ENCODE data around the gene CHST9. TPM values are rescaled to one million over a fixed set of nuclear protein-coding genes. Genes with fewer than 3 reads are reported as not detected.
"Not testable (repeated sequence)": the region's sequence is repeated elsewhere in the genome, so short reads cannot be mapped to it uniquely, and the experiment has no call there.

CHST9 gene
- total RNA-seq, 1 donor from 2014 or later = 2.4 TPM

- DNase-seq (ENCODE audit: low spot score) (no peak), ATAC-seq (no peak)
- intact Hi-C loops (cut with DNase I) = no loop called here
Measured at GRCh38 chr18:27113358-27113757, 71.8 kb downstream of the CHST9 start.

DNA sequence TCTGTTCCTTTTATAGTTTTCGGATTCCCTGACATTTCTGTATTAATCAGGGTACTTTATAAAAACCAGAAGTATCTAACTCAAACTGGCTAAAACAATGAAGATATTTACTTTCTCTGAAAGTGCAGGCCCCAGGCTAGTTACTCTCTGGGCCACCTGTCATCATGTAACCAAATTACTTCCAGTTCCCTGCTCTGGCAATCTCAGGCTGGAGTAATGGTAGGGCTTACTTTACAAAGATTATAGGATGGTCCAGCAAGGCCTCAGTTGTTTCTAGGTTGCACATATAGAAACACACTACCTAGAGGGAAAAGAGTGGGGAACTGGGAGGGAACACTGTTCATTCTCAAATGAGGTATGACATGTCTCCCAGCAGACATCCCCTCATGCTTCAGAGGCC is 74.8 kb downstream of the CHST9 start:
- intact Hi-C loops (cut with DNase I) = no loop called here

DNA sequence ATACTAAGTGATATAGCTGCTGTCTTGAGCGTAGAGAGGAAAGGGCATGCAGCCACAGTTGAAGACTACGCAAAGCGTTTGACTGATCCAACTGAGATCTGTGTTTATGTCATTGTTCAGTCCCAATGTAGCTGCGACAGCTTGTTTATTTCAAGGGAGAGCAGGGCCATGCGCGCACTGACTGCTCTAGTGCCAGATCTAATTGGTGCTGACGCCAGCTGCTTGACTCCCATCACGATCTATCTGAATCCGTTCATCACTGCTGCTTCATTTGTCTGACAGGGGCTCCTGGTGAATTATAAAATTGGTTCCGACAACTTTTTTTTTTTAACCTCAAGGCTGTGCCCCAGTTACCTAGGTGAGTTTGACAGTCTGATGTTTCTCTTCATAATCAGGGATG is 75.7 kb downstream of the CHST9 start:
- intact Hi-C loops (cut with DNase I) = no loop called here
- no peak for DNase-seq (ENCODE audit: low spot score)
- no peak for ATAC-seq

More for the DNA sequence above, 74.8 kb downstream of the CHST9 start:
- no peak for DNase-seq (ENCODE audit: low spot score)
- no peak for ATAC-seq

DNA sequence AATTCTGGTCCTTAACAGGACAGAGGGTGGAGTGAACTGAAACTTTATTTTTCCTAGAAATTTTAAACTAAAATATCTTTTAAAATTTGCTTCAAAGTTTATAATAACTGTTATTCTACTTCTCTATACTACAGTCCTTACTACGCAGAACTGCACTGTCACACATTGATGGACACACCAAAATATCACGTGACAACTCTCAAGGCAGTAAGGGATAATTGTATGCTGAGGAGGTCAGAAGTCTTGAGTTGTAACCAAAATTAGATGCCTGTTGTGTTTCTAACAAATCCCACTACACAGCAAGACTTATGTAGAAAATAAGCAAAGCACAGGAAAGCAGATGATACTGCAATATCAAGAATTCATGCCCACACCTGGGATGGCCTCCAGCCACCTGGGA is 76.3 kb downstream of the CHST9 start:
- intact Hi-C loops (cut with DNase I) = no loop called here
- DNase-seq (ENCODE audit: low spot score) (no peak), ATAC-seq (no peak)

DNA sequence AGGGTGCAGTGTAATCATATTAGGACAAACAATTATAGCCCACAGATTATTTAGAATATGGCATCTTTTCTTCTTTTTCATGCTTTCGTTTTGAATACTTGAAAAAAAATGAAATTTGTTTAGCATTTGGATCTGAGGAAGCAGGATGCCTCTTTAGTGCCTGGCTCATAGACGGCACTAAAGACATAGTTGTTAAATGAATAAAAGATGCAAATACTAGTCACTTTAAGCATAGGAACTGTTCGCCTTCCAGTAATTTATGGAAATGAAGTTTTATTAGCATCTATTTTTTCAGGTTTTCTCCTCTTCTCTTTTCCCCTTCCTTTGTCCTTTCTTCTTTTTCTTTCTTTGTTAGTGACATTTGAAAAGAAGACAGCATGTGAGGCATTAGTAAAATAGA is 80.4 kb downstream of the CHST9 start:
- DNase-seq (ENCODE audit: low spot score) (no peak), ATAC-seq (no peak)
- intact Hi-C loops (cut with DNase I) = no loop called here

GRCh38 chr18:27094621-27095020 is 90.5 kb downstream of the CHST9 start:
- intact Hi-C loops (cut with DNase I) = no loop called here
- DNase-seq (ENCODE audit: low spot score) (no peak), ATAC-seq (no peak)

DNA sequence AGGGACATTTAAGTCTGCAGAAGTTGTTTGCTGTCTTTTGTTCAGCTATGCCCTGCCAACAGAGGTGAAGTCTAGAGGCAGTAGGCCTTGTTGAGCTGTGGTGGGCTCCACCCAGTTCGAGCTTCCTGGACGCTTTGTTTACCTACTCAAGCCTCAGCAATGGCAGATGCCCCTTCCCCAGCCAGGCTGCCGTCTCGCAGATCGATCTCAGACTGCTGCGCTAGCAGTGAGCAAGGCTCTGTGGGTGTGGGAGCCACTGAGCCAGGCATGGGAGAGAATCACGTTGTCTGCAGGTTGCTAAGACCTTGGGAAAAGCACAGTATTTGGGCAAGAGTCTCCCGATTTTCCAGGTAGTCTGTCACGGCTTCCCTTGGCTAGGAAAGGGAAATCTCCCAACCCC is 91.8 kb downstream of the CHST9 start:
- DNase-seq (ENCODE audit: low spot score); ATAC-seq; intact Hi-C loops (cut with DNase I): not testable (repeated sequence)

GRCh38 chr18:27081701-27082100 is 103.4 kb downstream of the CHST9 start:
- intact Hi-C loops (cut with DNase I) = no loop called here
- ATAC-seq = no peak
- DNase-seq (ENCODE audit: low spot score) = no peak

DNA sequence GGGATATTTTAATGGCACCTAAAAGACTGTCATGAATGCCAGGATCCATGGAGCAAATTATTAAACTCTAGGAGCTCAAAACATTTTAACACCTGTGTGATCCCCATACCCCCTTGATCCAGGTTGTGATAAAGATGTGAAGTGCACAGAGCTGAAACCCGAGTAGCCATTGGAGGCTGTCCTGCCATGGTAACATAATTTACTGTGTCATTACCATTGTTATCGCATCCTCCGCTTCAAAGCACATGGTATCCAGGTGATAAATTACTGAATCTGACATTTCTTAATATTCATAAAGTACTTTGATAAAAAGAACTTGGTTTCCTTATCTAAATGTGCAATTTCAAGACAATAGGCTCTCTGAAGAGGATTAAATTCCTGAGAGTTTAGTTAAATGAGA is 109.3 kb downstream of the CHST9 start:
- DNase-seq (ENCODE audit: low spot score) = no peak
- intact Hi-C loops (cut with DNase I) = no loop called here
- ATAC-seq = no peak

DNA sequence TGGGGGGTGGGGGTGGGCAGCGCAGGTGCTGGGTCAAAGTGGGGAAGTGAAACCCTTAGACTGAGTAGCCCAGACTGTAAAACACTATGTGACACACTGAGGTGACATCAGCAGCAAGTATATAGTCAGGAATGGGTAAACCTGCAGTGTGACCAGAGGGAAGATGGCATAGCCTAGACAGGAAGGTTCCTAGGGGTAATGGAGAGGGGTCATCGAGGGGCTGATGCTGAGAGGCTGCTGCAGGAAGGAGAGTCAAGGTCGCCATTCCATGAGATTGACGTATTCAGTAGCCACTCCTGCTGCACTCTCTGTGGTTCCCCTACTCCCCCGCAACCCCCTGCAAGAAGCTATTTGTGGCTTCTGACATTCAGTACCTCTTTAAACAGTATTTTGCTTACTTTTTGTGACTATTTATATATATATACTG is 111.7 kb downstream of the CHST9 start:
- intact Hi-C loops (cut with DNase I) = no loop called here
- ATAC-seq = no peak

DNA sequence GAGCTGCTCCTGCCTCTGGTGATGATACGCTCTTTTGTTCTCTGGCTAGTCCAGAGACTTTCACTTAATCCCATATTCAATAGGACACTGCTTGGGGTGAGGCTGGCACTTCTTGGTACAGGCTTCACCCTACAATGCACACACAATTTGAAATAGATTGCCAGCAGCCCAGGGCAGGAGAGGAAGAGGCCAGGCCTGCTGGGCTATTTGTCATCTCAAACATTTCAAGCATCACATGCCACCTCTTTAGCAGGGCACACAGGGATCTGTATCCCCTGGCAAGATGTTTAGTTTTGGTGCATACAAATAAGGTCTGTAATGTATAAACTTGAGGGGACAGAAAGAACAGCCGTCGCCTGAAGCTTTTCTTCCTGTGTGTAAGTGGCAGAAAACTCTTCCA is 120.4 kb downstream of the CHST9 start:
- no peak for DNase-seq (ENCODE audit: low spot score)

More for the DNA sequence above, 111.7 kb downstream of the CHST9 start:
- DNase-seq (ENCODE audit: low spot score) = no peak

DNA sequence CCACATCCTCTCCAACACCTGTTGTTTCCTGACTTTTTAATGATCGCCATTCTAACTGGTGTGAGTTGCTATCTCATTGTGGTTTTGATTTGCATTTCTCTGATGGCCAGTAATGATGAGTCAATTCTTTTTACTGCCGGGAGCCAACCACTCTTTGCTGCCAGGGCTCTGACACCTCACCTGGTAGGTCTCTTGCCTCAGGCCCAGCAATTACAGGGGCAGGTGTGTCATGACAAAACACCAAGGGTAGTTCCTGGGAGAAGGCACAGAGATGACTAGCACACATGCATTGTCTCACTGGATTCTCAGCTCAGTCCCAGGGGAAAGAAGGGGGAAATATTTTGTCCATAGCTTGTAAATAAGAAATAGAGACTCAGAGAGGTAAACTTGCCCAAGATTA is 122.3 kb downstream of the CHST9 start:
- intact Hi-C loops (cut with DNase I) = no loop called here
- DNase-seq (ENCODE audit: low spot score) = no peak
- no peak for ATAC-seq

More for the DNA sequence above, 120.4 kb downstream of the CHST9 start:
- ATAC-seq = no peak
- intact Hi-C loops (cut with DNase I) = no loop called here

- no peak for ATAC-seq
- DNase-seq (ENCODE audit: low spot score) = no peak
- intact Hi-C loops (cut with DNase I) = no loop called here
Measured at GRCh38 chr18:27061488-27062095, 123.5 kb downstream of the CHST9 start.

DNA sequence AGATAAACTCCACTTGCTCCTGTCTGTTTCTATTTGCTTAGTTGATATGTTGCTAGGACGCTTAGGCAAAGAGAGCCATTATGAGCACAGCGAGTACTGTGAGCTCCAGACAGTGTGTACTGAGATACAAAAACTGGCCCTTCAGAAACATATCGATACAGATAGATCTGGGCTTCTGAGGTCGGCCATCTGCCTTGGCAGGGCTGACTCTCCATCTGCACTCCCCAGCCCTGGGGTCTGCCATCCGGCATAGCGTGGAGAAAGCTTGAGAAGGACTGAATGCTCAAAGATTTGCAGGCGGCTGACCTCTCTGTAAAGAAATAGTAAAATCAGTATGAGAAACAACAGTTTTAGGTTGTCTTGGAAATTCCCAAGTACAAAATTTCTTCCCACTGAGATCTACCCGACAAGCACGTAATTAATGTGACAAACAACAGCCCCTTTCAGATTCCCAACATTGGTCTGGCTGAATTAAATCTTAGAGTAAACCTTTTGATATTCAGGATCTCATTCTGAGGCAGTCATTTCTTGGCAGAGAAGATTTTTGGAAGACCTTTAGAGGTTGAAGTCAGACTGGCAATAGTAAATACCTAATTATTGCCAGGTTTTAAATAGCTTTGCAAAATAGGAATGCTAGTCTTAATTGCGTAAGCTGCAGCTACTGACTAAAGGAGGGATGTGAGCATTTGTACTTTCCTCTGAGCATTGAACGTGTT is 127.4 kb downstream of the CHST9 start:
- DNase-seq (ENCODE audit: low spot score) (no peak), ATAC-seq (peak; percentile 74)
- intact Hi-C loops (cut with DNase I) = no loop called here

GRCh38 chr18:27054926-27055325 is 130.2 kb downstream of the CHST9 start:
- intact Hi-C loops (cut with DNase I) = no loop called here
- no peak for ATAC-seq
- DNase-seq (ENCODE audit: low spot score) = no peak

DNA sequence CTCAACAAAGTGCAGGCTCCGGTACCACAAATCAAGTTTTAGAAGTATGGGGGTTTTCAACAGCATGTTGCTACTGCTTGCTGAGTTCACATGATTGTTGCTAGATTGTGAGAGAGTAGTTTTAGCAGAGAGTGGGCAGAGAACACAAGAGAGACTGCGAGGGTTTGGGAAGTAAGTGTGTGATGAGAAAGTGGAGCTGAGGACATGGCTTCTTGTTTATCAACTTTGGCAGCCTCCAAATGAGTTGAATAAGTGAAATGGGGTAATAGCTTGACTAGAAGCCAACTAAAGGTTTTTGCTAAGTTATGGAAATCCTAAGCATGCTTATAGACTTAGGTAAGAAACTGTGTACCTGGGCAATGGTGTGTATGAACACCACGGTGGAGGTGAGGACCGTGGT is 135.1 kb downstream of the CHST9 start:
- DNase-seq (ENCODE audit: low spot score) (no peak), ATAC-seq (no peak)
- intact Hi-C loops (cut with DNase I) = no loop called here

DNA sequence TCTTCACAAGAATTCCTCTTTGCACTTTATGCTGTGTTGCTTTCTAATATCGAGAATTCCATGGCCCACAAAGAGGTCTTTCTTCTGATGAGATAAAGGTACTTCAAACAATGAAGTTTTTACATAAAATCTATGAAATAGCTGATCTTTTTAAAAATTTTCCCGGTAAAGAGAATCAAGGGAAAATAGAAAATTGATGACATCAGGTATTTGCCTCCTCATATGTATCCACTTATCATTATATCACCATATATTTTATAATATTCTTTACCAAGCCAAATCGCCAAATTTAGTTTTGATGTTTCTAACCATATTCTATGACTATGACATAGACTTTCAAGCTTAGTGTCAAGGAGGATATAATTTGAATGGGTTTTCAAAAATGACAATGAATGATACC is 139.8 kb downstream of the CHST9 start:
- DNase-seq (ENCODE audit: low spot score) = no peak
- intact Hi-C loops (cut with DNase I) = no loop called here
- no peak for ATAC-seq

DNA sequence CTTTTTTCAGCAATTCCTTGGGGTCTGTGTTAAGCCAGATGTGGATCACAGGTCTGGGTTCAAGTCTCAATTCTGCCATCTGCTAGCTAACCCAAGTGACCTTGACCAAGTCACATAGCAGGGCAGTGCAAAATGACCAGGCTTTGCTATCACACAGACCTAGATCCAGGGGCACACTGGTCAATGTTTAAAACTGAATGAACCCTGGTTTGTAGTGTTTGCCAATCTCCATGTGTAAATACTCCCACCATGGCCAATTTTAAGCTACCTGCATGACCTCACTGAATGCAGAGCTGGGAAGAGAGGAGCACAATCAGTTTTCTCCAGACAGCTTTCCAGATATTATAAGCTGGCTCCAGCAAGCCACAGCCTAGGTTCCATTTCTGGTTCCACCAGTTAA is 142.9 kb downstream of the CHST9 start:
- ATAC-seq (no peak), DNase-seq (ENCODE audit: low spot score) (no peak)
- intact Hi-C loops (cut with DNase I) = no loop called here

GRCh38 chr18:27040796-27041195 is 144.3 kb downstream of the CHST9 start:
- intact Hi-C loops (cut with DNase I) = no loop called here
- ATAC-seq (no peak), DNase-seq (ENCODE audit: low spot score) (no peak)

- intact Hi-C loops (cut with DNase I) = no loop called here
- ATAC-seq (no peak), DNase-seq (ENCODE audit: low spot score) (no peak)
Measured at GRCh38 chr18:27033722-27034121, 151.4 kb downstream of the CHST9 start.

- intact Hi-C loops (cut with DNase I) = no loop called here
- DNase-seq (ENCODE audit: low spot score) (no peak), ATAC-seq (no peak)
Measured at GRCh38 chr18:27030421-27030820, 154.7 kb downstream of the CHST9 start.

All from sciatic nerve (tissue), 2 donors.